Measurements from ENCODE around the gene VWDE.
A peak's percentile ranks its signal among the peaks of the same experiment; 100 is the strongest.

The VWDE gene

DNA sequence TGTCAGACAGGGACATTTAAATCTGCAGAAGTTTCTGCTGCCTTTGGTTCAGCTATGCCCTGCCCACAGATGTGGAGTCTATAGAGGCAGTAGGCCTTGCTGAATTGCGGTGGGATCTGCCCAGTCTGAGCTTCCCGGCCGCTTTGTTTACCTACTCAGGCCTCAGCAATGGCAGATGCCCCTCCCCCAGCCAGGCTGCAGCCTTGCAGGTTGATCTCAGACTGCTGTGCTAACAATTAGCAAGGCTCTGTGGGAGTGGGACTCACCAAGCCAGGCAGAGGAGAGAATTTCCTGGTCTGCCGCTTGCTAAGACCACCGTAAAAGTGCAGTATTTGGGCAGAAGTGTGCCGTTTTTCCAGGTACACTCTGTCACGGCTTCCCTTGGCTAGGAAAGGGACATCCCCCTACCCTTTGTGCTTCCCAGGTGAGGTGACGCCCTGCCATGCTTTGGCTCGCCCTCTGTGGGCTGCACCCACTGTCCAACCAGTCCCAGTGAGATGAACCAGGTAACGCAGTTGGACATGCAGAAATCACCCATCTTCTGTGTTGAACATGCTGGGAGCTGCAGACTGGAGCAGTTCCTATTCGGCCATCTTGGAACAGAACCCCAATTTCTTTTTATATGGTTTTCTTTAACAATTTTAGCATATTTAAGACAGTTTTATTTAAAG lies 28.4 kb upstream of the VWDE start:
- 69% methylated on average over 10 of the region's 11 CpGs for WGBS
- Histone ChIP-seq H4K91ac (ENCODE audit: low read length) (no peak overlapping the region), H3K23ac (ENCODE audit: low read length in 2 of 2) (no peak overlapping the region), H3K4me1 (ENCODE audit: control insufficient read depth, insufficient read depth, low read depth, low read length) (no peaks in the 10 kb centered on the region), H2BK12ac (ENCODE audit: low read length in 2 of 2) (no peak overlapping the region), H3K14ac (ENCODE audit: low read length in 2 of 2) (no peak overlapping the region), H2AFZ (ENCODE audit: low read depth, low read length) (no peak overlapping the region), H3K18ac (ENCODE audit: low read depth in 1 of 2, low read length in 2 of 2) (no peak overlapping the region), H2BK120ac (ENCODE audit: low read depth, low read length) (no peak overlapping the region), H3K27me3 (ENCODE audit: control insufficient read depth in 1 of 2, insufficient read depth in 1 of 2, low read length in 2 of 2) (no peaks in the 10 kb centered on the region), H2AK5ac (ENCODE audit: low read length, severe bottlenecking) (no peak overlapping the region), H3K9ac (ENCODE audit: low read length) (no peak overlapping the region), H3K4ac (ENCODE audit: low read depth in 1 of 2, low read length in 2 of 2) (no peak overlapping the region), H2BK5ac (ENCODE audit: low read depth, low read length, poor library complexity, severe bottlenecking) (no peak overlapping the region), H3K27ac (ENCODE audit: low read length, poor library complexity, severe bottlenecking) (no peak overlapping the region), H3K36me3 (ENCODE audit: control insufficient read depth in 1 of 2, insufficient read depth in 2 of 2, low read depth in 1 of 2, low read length in 2 of 2) (no peaks in the 10 kb centered on the region), H4K8ac (ENCODE audit: low read length) (no peak overlapping the region), H2BK15ac (ENCODE audit: low read depth, poor library complexity, severe bottlenecking) (no peak overlapping the region), H3K4me3 (ENCODE audit: insufficient read depth in 1 of 2, low read depth in 1 of 2, low read length in 2 of 2) (no peak overlapping the region), H3K79me1 (replicated peaks; ENCODE audit: low read length, poor library complexity, severe bottlenecking) (no peaks in the 10 kb centered on the region), H3K9me3 (ENCODE audit: control insufficient read depth, low read length) (no peaks in the 10 kb centered on the region), H3K4me2 (ENCODE audit: low read length, poor library complexity, severe bottlenecking) (no peak overlapping the region)
- no peak for DNase-seq

DNA sequence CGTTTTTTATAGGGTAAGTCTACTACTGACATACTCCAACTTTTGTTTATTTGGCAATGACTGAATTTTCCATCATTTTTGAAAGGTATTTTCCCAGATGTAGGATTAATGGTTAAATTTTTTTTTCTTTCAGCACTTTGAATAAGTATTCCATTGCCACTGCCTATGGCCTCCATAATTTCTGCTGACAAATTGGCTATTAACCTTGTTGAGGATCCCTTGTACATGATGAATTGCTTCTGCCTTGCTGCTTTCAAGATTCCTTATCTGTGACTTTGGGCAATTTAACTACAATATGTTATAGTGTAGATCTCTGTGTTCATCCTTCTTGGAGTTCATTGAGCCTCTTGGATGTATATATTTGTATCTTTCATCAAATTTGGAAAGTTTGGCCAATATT lies 21.6 kb upstream of the VWDE start:
- H3K4me1 ChIP-seq (ENCODE audit: control insufficient read depth, insufficient read depth, low read depth, low read length): no peaks in the 10 kb centered on the region
- no peak for DNase-seq
- no peak overlapping the region for H3K23ac ChIP-seq (ENCODE audit: low read length in 2 of 2)
- H2BK15ac ChIP-seq (ENCODE audit: low read depth, poor library complexity, severe bottlenecking): no peak overlapping the region
- H3K9me3 ChIP-seq (ENCODE audit: control insufficient read depth, low read length): no peaks in the 10 kb centered on the region
- no peak overlapping the region for H3K27ac ChIP-seq (ENCODE audit: low read length, poor library complexity, severe bottlenecking)
- H3K18ac ChIP-seq (ENCODE audit: low read depth in 1 of 2, low read length in 2 of 2): no peak overlapping the region
- no peaks in the 10 kb centered on the region for H3K27me3 ChIP-seq (ENCODE audit: control insufficient read depth in 1 of 2, insufficient read depth in 1 of 2, low read length in 2 of 2)
- H3K4ac ChIP-seq (ENCODE audit: low read depth in 1 of 2, low read length in 2 of 2): no peak overlapping the region
- no peak overlapping the region for H3K4me2 ChIP-seq (ENCODE audit: low read length, poor library complexity, severe bottlenecking)
- no peak overlapping the region for H2BK120ac ChIP-seq (ENCODE audit: low read depth, low read length)
- no peaks in the 10 kb centered on the region for H3K36me3 ChIP-seq (ENCODE audit: control insufficient read depth in 1 of 2, insufficient read depth in 2 of 2, low read depth in 1 of 2, low read length in 2 of 2)
- H3K4me3 ChIP-seq (ENCODE audit: insufficient read depth in 1 of 2, low read depth in 1 of 2, low read length in 2 of 2): no peak overlapping the region
- H3K9ac ChIP-seq (ENCODE audit: low read length): no peak overlapping the region
- no peaks in the 10 kb centered on the region for H3K79me1 ChIP-seq (replicated peaks; ENCODE audit: low read length, poor library complexity, severe bottlenecking)
- H4K91ac ChIP-seq (ENCODE audit: low read length): no peak overlapping the region
- no peak overlapping the region for H2BK12ac ChIP-seq (ENCODE audit: low read length in 2 of 2)
- WGBS: no CpG with 5 or more reads among the region's 1 CpG
- H2BK5ac ChIP-seq (ENCODE audit: low read depth, low read length, poor library complexity, severe bottlenecking): no peak overlapping the region
- no peak overlapping the region for H2AFZ ChIP-seq (ENCODE audit: low read depth, low read length)
- no peak overlapping the region for H2AK5ac ChIP-seq (ENCODE audit: low read length, severe bottlenecking)
- H3K14ac ChIP-seq (ENCODE audit: low read length in 2 of 2): no peak overlapping the region
- H4K8ac ChIP-seq (ENCODE audit: low read length): no peak overlapping the region

DNA sequence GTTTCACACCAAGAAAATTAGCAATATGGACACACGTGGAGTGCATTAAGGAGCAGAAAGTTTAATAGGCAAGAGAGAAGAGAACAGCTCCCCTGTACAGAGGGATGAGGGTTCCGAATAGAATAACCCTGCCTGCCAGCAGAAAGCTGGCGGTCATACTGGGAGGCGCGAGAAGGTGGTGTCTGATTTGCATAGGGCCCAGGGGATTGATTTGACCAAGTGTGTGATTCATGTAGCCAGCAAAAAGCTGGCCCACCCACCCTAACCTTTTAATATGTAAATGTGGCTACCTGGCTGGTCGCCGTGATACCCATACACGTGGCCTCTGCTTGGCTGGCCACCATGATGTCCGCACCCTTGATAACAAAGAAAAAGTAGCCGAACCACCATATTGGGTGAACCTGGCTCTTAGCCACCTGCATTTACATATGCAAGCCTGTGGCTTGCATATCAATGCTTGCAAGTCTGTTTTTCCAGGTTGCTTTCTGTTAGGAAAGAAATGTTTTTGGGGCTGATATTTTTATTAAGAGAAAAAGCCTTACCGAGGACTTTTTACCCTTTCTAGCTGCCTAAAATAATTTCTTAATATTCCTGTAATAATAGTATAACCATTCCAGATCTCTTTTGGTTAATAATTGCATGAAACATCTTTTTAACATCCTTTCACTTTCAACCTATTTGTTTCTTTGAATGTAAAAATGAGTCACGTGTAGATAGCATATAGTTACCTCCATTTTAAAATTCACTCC lies 20.5 kb upstream of the VWDE start:
- H3K4me1 ChIP-seq (ENCODE audit: control insufficient read depth, insufficient read depth, low read depth, low read length): no peaks in the 10 kb centered on the region
- H2BK15ac ChIP-seq (ENCODE audit: low read depth, poor library complexity, severe bottlenecking): no peak overlapping the region
- H3K79me1 ChIP-seq (replicated peaks; ENCODE audit: low read length, poor library complexity, severe bottlenecking): no peaks in the 10 kb centered on the region
- H3K4me2 ChIP-seq (ENCODE audit: low read length, poor library complexity, severe bottlenecking): no peak overlapping the region
- H3K18ac ChIP-seq (ENCODE audit: low read depth in 1 of 2, low read length in 2 of 2): no peak overlapping the region
- no peak overlapping the region for H4K8ac ChIP-seq (ENCODE audit: low read length)
- H2AK5ac ChIP-seq (ENCODE audit: low read length, severe bottlenecking): peak overlapping the region; percentile 35
- peak overlapping the region in 1 of 2 experiments; percentile 64 for H3K4me3 ChIP-seq (ENCODE audit: insufficient read depth in 1 of 2, low read depth in 1 of 2, low read length in 2 of 2)
- no peaks in the 10 kb centered on the region for H3K27me3 ChIP-seq (ENCODE audit: control insufficient read depth in 1 of 2, insufficient read depth in 1 of 2, low read length in 2 of 2)
- no peak overlapping the region for H3K14ac ChIP-seq (ENCODE audit: low read length in 2 of 2)
- WGBS: 47% methylated on average over 10 of the region's 12 CpGs
- peak overlapping the region; percentile 4 for H2BK5ac ChIP-seq (ENCODE audit: low read depth, low read length, poor library complexity, severe bottlenecking)
- H4K91ac ChIP-seq (ENCODE audit: low read length): no peak overlapping the region
- no peak overlapping the region for H2BK120ac ChIP-seq (ENCODE audit: low read depth, low read length)
- H3K23ac ChIP-seq (ENCODE audit: low read length in 2 of 2): no peak overlapping the region
- H3K27ac ChIP-seq (ENCODE audit: low read length, poor library complexity, severe bottlenecking): no peak overlapping the region
- H3K4ac ChIP-seq (ENCODE audit: low read depth in 1 of 2, low read length in 2 of 2): no peak overlapping the region
- H2AFZ ChIP-seq (ENCODE audit: low read depth, low read length): no peak overlapping the region
- no peak overlapping the region for H2BK12ac ChIP-seq (ENCODE audit: low read length in 2 of 2)
- no peaks in the 10 kb centered on the region for H3K36me3 ChIP-seq (ENCODE audit: control insufficient read depth in 1 of 2, insufficient read depth in 2 of 2, low read depth in 1 of 2, low read length in 2 of 2)
- peak overlapping the region; percentile 50 for H3K9ac ChIP-seq (ENCODE audit: low read length)
- no peaks in the 10 kb centered on the region for H3K9me3 ChIP-seq (ENCODE audit: control insufficient read depth, low read length)
- DNase-seq: no peak

DNA sequence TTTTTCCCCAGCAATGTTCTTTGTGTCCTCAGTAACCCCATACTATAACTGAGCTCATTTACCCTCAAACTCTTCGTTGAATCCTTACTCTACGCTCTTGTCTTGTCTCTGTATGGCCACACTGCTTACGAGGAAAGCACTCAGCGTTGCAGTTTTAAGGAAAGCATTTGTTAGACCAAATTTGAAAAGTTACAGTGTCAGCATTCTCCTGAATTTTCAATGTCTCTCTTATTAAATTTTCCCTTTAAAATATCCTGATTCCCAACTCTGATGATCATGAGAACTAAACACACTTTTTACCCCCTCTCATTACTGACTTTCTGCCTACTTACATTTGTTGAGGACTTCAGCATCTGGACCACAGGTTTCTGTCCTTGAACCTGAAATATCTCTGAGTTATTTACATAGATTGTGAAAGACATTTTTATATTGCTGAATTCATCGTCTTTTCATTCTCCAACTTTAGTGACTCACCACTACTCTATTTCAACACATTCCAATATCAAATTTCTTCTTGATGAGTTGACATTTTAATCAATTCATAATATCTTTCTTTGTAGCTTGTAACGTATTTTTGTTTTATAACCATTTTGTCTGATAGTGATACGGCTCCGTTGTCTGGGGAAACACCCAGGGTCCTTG lies 19.8 kb upstream of the VWDE start:
- 72% methylated on average over 7 of the region's 8 CpGs for WGBS

More for the DNA sequence above, 19.8 kb upstream of the VWDE start:
- no peak overlapping the region for H2BK15ac ChIP-seq (ENCODE audit: low read depth, poor library complexity, severe bottlenecking)
- H2AFZ ChIP-seq (ENCODE audit: low read depth, low read length): no peak overlapping the region
- no peak overlapping the region for H3K4ac ChIP-seq (ENCODE audit: low read depth in 1 of 2, low read length in 2 of 2)
- H3K79me1 ChIP-seq (replicated peaks; ENCODE audit: low read length, poor library complexity, severe bottlenecking): no peaks in the 10 kb centered on the region
- no peak overlapping the region for H4K91ac ChIP-seq (ENCODE audit: low read length)
- no peak overlapping the region for H4K8ac ChIP-seq (ENCODE audit: low read length)
- no peaks in the 10 kb centered on the region for H3K27me3 ChIP-seq (ENCODE audit: control insufficient read depth in 1 of 2, insufficient read depth in 1 of 2, low read length in 2 of 2)
- no peak overlapping the region for H2BK12ac ChIP-seq (ENCODE audit: low read length in 2 of 2)
- H3K18ac ChIP-seq (ENCODE audit: low read depth in 1 of 2, low read length in 2 of 2): no peak overlapping the region
- H3K9ac ChIP-seq (ENCODE audit: low read length): peak overlapping the region; percentile 50
- H2BK120ac ChIP-seq (ENCODE audit: low read depth, low read length): no peak overlapping the region
- no peak overlapping the region for H3K23ac ChIP-seq (ENCODE audit: low read length in 2 of 2)
- H3K27ac ChIP-seq (ENCODE audit: low read length, poor library complexity, severe bottlenecking): no peak overlapping the region
- H2AK5ac ChIP-seq (ENCODE audit: low read length, severe bottlenecking): no peak overlapping the region
- peak overlapping the region in 1 of 2 experiments; percentile 64 for H3K4me3 ChIP-seq (ENCODE audit: insufficient read depth in 1 of 2, low read depth in 1 of 2, low read length in 2 of 2)
- no peaks in the 10 kb centered on the region for H3K36me3 ChIP-seq (ENCODE audit: control insufficient read depth in 1 of 2, insufficient read depth in 2 of 2, low read depth in 1 of 2, low read length in 2 of 2)
- H3K14ac ChIP-seq (ENCODE audit: low read length in 2 of 2): no peak overlapping the region
- H3K4me1 ChIP-seq (ENCODE audit: control insufficient read depth, insufficient read depth, low read depth, low read length): no peaks in the 10 kb centered on the region
- no peak for DNase-seq
- H2BK5ac ChIP-seq (ENCODE audit: low read depth, low read length, poor library complexity, severe bottlenecking): no peak overlapping the region
- H3K4me2 ChIP-seq (ENCODE audit: low read length, poor library complexity, severe bottlenecking): no peak overlapping the region
- no peaks in the 10 kb centered on the region for H3K9me3 ChIP-seq (ENCODE audit: control insufficient read depth, low read length)
